Measurements from ENCODE around the gene SLC35F1. TPM values are rescaled to one million over a fixed set of nuclear protein-coding genes. Genes with fewer than 3 reads are reported as not detected.

Gene SLC35F1
- total and polyA plus RNA-seq, 10 of the 15 experiments (the other 5 are each of a cell fraction or from before 2014, with no cell fraction given): 0.01 TPM; not detected in 9

GRCh38 chr6:117986396-117986795, 79.3 kb downstream of the SLC35F1 start:
- no peaks in the 10 kb centered on the region for H3K4me1 ChIP-seq (ENCODE audit: control insufficient read depth, insufficient read depth, low read length)
- H3K9ac ChIP-seq (ENCODE audit: control insufficient read depth, insufficient read depth, low read length): no peak overlapping the region
- no TSS peak for BruUV-seq (replicated peaks)
- no peaks in the 10 kb centered on the region for H3K27me3 ChIP-seq (replicated peaks in 1 of 2; ENCODE audit: control insufficient read depth in 2 of 2, insufficient read depth in 2 of 2, low read length in 1 of 2)
- ChIA-PET CTCF (interaction anchor here (4.7 kb wide), 1 partner anchor 11 kb away, joined by 33 read pairs; no protein-coding TSS in a partner anchor), SMC1A (ENCODE audit: uncharacterized antibody, unreplicated experiment) (interaction anchor here (1.6 kb wide), 1 partner anchor 9 kb away, joined by 4 read pairs; no protein-coding TSS in a partner anchor), RAD21 (ENCODE audit: unreplicated experiment) (no interaction called here), POLR2A (no interaction called here)
- DNase-seq (ENCODE audit: low read depth, low spot score) (no peak), FAIRE-seq (no peak), ATAC-seq (no peak)
- no peak for TF ChIP-seq TBL1XR1 (IDR thresholded peaks at IDR 0.05; ENCODE audit: low read depth, low read length)
- no peaks in the 10 kb centered on the region for H3K79me2 ChIP-seq (ENCODE audit: control insufficient read depth, insufficient read depth, low read length)
- no peak overlapping the region for H3K4me3 ChIP-seq
- no peaks in the 10 kb centered on the region for H4K20me1 ChIP-seq (ENCODE audit: control insufficient read depth, insufficient read depth)
- no peaks in the 10 kb centered on the region for H3K36me3 ChIP-seq (ENCODE audit: control insufficient read depth in 2 of 2, insufficient read depth in 2 of 2, low read length in 1 of 2)
- 46% methylated on average over 4 of the region's 4 CpGs for WGBS (ENCODE audit: insufficient coverage, insufficient replicate concordance, low lambda C conversion rate, missing lambda C conversion rate)
- no peak overlapping the region for H3K4me2 ChIP-seq (ENCODE audit: control insufficient read depth, insufficient read depth)
- in situ Hi-C loops (cut with MboI): loop anchor here (25.0 kb wide), 1 partner anchor 801 kb away; no protein-coding TSS in a partner anchor
- intact Hi-C loops (cut with micrococcal nuclease; ENCODE audit: unreplicated experiment): no loop called here
- H2AFZ ChIP-seq (ENCODE audit: control insufficient read depth, low read depth, low read length): no peak overlapping the region
- H3K27ac ChIP-seq (ENCODE audit: control insufficient read depth, insufficient read depth): no peak overlapping the region
- H3K9me3 ChIP-seq (replicated peaks; ENCODE audit: control insufficient read depth, insufficient read depth, low read length): no peaks in the 10 kb centered on the region

GRCh38 chr6:117989086-117989485, 82.0 kb downstream of the SLC35F1 start:
- Histone ChIP-seq H3K9ac (ENCODE audit: control insufficient read depth, insufficient read depth, low read length) (no peak overlapping the region), H3K4me1 (ENCODE audit: control insufficient read depth, insufficient read depth, low read length) (no peaks in the 10 kb centered on the region), H3K9me3 (replicated peaks; ENCODE audit: control insufficient read depth, insufficient read depth, low read length) (no peaks in the 10 kb centered on the region), H3K4me3 (no peak overlapping the region), H3K4me2 (ENCODE audit: control insufficient read depth, insufficient read depth) (no peak overlapping the region), H3K27ac (ENCODE audit: control insufficient read depth, insufficient read depth) (no peak overlapping the region), H3K27me3 (replicated peaks in 1 of 2; ENCODE audit: control insufficient read depth in 2 of 2, insufficient read depth in 2 of 2, low read length in 1 of 2) (no peaks in the 10 kb centered on the region), H3K36me3 (ENCODE audit: control insufficient read depth in 2 of 2, insufficient read depth in 2 of 2, low read length in 1 of 2) (no peaks in the 10 kb centered on the region), H2AFZ (ENCODE audit: control insufficient read depth, low read depth, low read length) (no peak overlapping the region), H4K20me1 (ENCODE audit: control insufficient read depth, insufficient read depth) (no peaks in the 10 kb centered on the region), H3K79me2 (ENCODE audit: control insufficient read depth, insufficient read depth, low read length) (no peaks in the 10 kb centered on the region)
- no peak for DNase-seq (ENCODE audit: low read depth, low spot score)
- intact Hi-C loops (cut with micrococcal nuclease; ENCODE audit: unreplicated experiment) (no loop called here), in situ Hi-C loops (cut with MboI) (loop anchor here (25.0 kb wide), 1 partner anchor 798 kb away; no protein-coding TSS in a partner anchor)
- no TSS peak for BruUV-seq (replicated peaks)
- ChIA-PET CTCF (interaction anchor here (2.3 kb wide), 1 partner anchor 11 kb away, joined by 10 read pairs; no protein-coding TSS in a partner anchor), RAD21 (ENCODE audit: unreplicated experiment) (no interaction called here), SMC1A (ENCODE audit: uncharacterized antibody, unreplicated experiment) (no interaction called here), POLR2A (no interaction called here)
- FAIRE-seq: no peak
- ATAC-seq: no peak
- 14% methylated on average over 3 of the region's 3 CpGs for whole genome bisulfite sequencing (ENCODE audit: insufficient coverage, insufficient replicate concordance, low lambda C conversion rate, missing lambda C conversion rate)
- TF ChIP-seq WRNIP1 (IDR thresholded peaks at IDR 0.05; ENCODE audit: borderline replicate concordance, low read depth, low read length) (no peak), CBX3 (IDR thresholded peaks at IDR 0.05; ENCODE audit: borderline replicate concordance, low read depth) (no peak), SUZ12 (IDR thresholded peaks at IDR 0.05; ENCODE audit: unreplicated experiment) (no peak), SMC3 (IDR thresholded peaks at IDR 0.05; ENCODE audit: borderline replicate concordance, low read length) (no peak), ZNF274 (IDR thresholded peaks at IDR 0.05; ENCODE audit: insufficient read depth, insufficient read length) (no peak), TAF1 (IDR thresholded peaks at IDR 0.05; ENCODE audit: borderline replicate concordance, low read depth, low read length) (no peak), KLF5 (IDR thresholded peaks at IDR 0.05; ENCODE audit: partially characterized antibody) (no peak), IKZF1 (conservative IDR thresholded peaks at IDR 0.05) (no peak), BRCA1 (IDR thresholded peaks at IDR 0.05; ENCODE audit: low read depth, low read length) (no peak), IRF4 (IDR thresholded peaks at IDR 0.05; ENCODE audit: low read depth, low read length) (no peak), CEBPZ (IDR thresholded peaks at IDR 0.05; ENCODE audit: low read depth, low read length) (no peak)
- TF ChIP-seq, protein P1, sequence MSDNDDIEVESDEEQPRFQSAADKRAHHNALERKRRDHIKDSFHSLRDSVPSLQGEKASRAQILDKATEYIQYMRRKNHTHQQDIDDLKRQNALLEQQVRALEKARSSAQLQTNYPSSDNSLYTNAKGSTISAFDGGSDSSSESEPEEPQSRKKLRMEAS (IDR thresholded peaks at IDR 0.05; ENCODE audit: low read depth, low read length): no peak
- TF ChIP-seq, protein P2, sequence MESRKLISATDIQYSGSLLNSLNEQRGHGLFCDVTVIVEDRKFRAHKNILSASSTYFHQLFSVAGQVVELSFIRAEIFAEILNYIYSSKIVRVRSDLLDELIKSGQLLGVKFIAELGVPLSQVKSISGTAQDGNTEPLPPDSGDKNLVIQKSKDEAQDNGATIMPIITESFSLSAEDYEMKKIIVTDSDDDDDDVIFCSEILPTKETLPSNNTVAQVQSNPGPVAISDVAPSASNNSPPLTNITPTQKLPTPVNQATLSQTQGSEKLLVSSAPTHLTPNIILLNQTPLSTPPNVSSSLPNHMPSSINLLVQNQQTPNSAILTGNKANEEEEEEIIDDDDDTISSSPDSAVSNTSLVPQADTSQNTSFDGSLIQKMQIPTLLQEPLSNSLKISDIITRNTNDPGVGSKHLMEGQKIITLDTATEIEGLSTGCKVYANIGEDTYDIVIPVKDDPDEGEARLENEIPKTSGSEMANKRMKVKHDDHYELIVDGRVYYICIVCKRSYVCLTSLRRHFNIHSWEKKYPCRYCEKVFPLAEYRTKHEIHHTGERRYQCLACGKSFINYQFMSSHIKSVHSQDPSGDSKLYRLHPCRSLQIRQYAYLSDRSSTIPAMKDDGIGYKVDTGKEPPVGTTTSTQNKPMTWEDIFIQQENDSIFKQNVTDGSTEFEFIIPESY (IDR thresholded peaks at IDR 0.05): no peak
